K562 (cell line): ENCODE measurements around the gene NPTXR. TPM values are rescaled to one million over a fixed set of nuclear protein-coding genes. Genes with fewer than 3 reads are reported as not detected.

Experiments used
- ATF2 ChIP-seq: sonication (generic); formaldehyde crosslinking; IDR thresholded peaks from 2 replicates; pipeline ENCODE4 v1.8.1; 2022; ENCODE audit warnings: missing genetic modification reagents
- BRF1 ChIP-seq: IDR thresholded peaks from 3 replicates; pipeline ENCODE4 v1.6.1; 2011; ENCODE audit warnings: borderline replicate concordance, mild to moderate bottlenecking; ENCODE audit not compliant: insufficient read length; ENCODE audit errors: extremely low read depth
- CC2D1A ChIP-seq: fragments of 450-650 bp; IDR thresholded peaks from 2 replicates; pipeline ENCODE4 v1.6.1; 2017; ENCODE audit warnings: mild to moderate bottlenecking
- CREBBP ChIP-seq: IDR thresholded peaks from one replicate; pipeline ENCODE4 v1.6.1; 2012; ENCODE audit warnings: low read depth, mild to moderate bottlenecking, control low read depth, inconsistent platforms, low read length
- CXXC5 ChIP-seq: fragments of 250-450 bp; sonication (Bioruptor Pico); IDR thresholded peaks from 2 replicates; pipeline ENCODE4 v1.8.0; 2022; ENCODE audit warnings: inconsistent platforms, mild to moderate bottlenecking, moderate library complexity
- ERF ChIP-seq: fragments of 450-650 bp; formaldehyde crosslinking; IDR thresholded peaks from 2 replicates; pipeline ENCODE4 v1.4.0; 2020; ENCODE audit warnings: mild to moderate bottlenecking, mixed read lengths
- ETV1 ChIP-seq: fragments of 450-650 bp; conservative IDR thresholded peaks from 2 replicates; pipeline ENCODE4 v1.6.1; 2016; ENCODE audit warnings: missing genetic modification characterization, control low read depth, low read depth, missing compliant biosample characterization
- GATAD2A ChIP-seq: fragments of 450-650 bp; IDR thresholded peaks from 2 replicates; pipeline ENCODE4 v1.6.1; 2017
- MLLT1 ChIP-seq, 2 experiments: fragments of 450-650 bp; IDR thresholded peaks; 2 replicates each; pipeline ENCODE4 v1.6.1; 2016
- YY1 ChIP-seq, 3 experiments: IDR thresholded peaks; 2 replicates each; pipeline ENCODE4 v1.6.1; 2011; ENCODE audit warnings: low read length in 2 of 3, mild to moderate bottlenecking in 2 of 3, moderate library complexity in 2 of 3, borderline replicate concordance in 1 of 3, control low read depth in 1 of 3, low read depth in 1 of 3; ENCODE audit not compliant: insufficient read depth in 3 of 3, insufficient replicate concordance in 2 of 3, control insufficient read depth in 1 of 3, insufficient read length in 1 of 3; ENCODE audit errors: extremely low read depth in 1 of 3
- ZNF324 ChIP-seq: fragments of 250-450 bp; sonication (Bioruptor Pico); IDR thresholded peaks from 2 replicates; pipeline ENCODE4 v1.4.0; 2020; ENCODE audit warnings: mild to moderate bottlenecking
- ZNF431 ChIP-seq: sonication (generic); formaldehyde crosslinking; IDR thresholded peaks from 2 replicates; pipeline ENCODE4 v1.8.0; 2022; ENCODE audit warnings: mild to moderate bottlenecking, missing genetic modification reagents
- ZNF75A ChIP-seq: fragments of 450-650 bp; formaldehyde crosslinking; IDR thresholded peaks from 2 replicates; pipeline ENCODE4 v1.4.0; 2020; ENCODE audit warnings: mild to moderate bottlenecking
- ZNF830 ChIP-seq: fragments of 250-450 bp; sonication (Bioruptor Pico); IDR thresholded peaks from 2 replicates; pipeline ENCODE4 v1.5.0; 2021; ENCODE audit warnings: mild to moderate bottlenecking
- polyA plus RNA-seq, 8 experiments: library from polyadenylated mRNA; depleted of rRNA in 4 of 8; stranded (reverse) in 5 of 8; unstranded in 3 of 8; fragments of >200 nt; fragmentation: Nextera tagmentation in 2 of 8; fragmentation: Illumina TruSeq in 1 of 8; extraction: Ambion mirVana in 2 of 8; extraction: Trizol in 1 of 8; gene quantifications; 2 replicates each; pipeline versions ENCODE4 v1.2.1 to v1.2.3, GENCODE V29; 2011 to 2014; ENCODE audit warnings: inconsistent platforms in 1 of 8, missing spikeins in 1 of 8
- total RNA-seq, 7 experiments: library from RNA; depleted of rRNA in 6 of 7; stranded (reverse); fragments of >200 nt in 6 of 7; fragmentation: Illumina TruSeq in 2 of 7; extraction: Trizol in 2 of 7; gene quantifications; 2 replicates each; pipeline versions ENCODE4 v1.2.1 to v1.2.3, GENCODE V29; 2011 to 2021; ENCODE audit warnings: low replicate concordance in 1 of 7
- TF ChIP-seq, protein P1 (sequence below): fragments of 250-450 bp; sonication (Bioruptor Pico); IDR thresholded peaks from 2 replicates; pipeline ENCODE4 v1.4.0; 2020
- TF ChIP-seq, protein P2 (sequence below): IDR thresholded peaks from 2 replicates; pipeline ENCODE4 v1.6.1; 2011; ENCODE audit not compliant: insufficient read length; ENCODE audit errors: extremely low read depth
- TF ChIP-seq, protein P3 (sequence below): fragments of 450-650 bp; IDR thresholded peaks from 2 replicates; pipeline ENCODE4 v1.6.1; 2014; ENCODE audit warnings: low read depth, mild to moderate bottlenecking, moderate library complexity, borderline replicate concordance

The NPTXR gene
- total and polyA plus RNA-seq, 9 of the 15 experiments (the other 6 are each of a cell fraction or from before 2014, with no cell fraction given), result 0.01 to 3.1 (median 1.1) TPM

DNA sequence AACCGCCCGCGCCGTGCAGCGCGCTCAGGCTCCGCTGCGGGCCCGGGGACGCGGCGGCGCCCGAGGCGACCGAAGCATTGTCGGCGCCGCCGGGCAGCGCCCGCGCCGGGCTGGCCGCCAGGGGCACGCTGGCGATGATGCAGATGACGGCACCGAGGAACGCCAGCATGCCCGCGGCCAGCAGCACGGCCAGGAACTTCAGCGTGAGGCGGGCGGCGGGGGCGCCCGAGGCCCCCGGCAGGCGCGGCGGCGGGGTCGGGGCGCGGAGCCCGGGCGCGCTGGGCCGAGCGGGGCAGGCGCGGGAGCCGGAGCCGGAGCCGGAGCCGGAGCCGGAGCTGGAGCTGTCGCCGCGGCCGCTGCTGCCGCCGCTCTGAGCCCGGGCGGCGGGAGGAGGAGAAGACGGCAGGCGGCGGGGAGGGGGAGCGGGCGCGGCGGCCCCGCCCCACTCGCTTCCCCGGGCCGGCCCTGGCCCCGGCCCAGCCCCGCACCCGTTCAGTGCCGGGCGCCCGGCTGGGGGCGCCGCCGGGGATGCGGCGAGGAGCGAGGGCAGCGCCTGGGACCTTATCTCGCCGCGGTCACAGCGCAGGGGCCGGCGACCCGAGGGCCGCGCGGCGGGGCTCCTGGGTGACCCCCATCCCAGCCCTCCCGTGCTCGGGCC lies at the start of gene NPTXR (continued):
- TF ChIP-seq ATF2 (CRISPR knock-in tag), result no peak
- no peak for TF ChIP-seq ETV1 (tag)
- TF ChIP-seq GATAD2A, result no peak
- no peak for TF ChIP-seq ZNF75A (CRISPR knock-in tag)
- TF ChIP-seq, protein P1, sequence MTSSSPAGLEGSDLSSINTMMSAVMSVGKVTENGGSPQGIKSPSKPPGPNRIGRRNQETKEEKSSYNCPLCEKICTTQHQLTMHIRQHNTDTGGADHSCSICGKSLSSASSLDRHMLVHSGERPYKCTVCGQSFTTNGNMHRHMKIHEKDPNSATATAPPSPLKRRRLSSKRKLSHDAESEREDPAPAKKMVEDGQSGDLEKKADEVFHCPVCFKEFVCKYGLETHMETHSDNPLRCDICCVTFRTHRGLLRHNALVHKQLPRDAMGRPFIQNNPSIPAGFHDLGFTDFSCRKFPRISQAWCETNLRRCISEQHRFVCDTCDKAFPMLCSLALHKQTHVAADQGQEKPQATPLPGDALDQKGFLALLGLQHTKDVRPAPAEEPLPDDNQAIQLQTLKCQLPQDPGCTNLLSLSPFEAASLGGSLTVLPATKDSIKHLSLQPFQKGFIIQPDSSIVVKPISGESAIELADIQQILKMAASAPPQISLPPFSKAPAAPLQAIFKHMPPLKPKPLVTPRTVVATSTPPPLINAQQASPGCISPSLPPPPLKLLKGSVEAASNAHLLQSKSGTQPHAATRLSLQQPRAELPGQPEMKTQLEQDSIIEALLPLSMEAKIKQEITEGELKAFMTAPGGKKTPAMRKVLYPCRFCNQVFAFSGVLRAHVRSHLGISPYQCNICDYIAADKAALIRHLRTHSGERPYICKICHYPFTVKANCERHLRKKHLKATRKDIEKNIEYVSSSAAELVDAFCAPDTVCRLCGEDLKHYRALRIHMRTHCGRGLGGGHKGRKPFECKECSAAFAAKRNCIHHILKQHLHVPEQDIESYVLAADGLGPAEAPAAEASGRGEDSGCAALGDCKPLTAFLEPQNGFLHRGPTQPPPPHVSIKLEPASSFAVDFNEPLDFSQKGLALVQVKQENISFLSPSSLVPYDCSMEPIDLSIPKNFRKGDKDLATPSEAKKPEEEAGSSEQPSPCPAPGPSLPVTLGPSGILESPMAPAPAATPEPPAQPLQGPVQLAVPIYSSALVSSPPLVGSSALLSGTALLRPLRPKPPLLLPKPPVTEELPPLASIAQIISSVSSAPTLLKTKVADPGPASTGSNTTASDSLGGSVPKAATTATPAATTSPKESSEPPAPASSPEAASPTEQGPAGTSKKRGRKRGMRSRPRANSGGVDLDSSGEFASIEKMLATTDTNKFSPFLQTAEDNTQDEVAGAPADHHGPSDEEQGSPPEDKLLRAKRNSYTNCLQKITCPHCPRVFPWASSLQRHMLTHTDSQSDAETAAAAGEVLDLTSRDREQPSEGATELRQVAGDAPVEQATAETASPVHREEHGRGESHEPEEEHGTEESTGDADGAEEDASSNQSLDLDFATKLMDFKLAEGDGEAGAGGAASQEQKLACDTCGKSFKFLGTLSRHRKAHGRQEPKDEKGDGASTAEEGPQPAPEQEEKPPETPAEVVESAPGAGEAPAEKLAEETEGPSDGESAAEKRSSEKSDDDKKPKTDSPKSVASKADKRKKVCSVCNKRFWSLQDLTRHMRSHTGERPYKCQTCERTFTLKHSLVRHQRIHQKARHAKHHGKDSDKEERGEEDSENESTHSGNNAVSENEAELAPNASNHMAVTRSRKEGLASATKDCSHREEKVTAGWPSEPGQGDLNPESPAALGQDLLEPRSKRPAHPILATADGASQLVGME, result no peak
- no peak for TF ChIP-seq CC2D1A
- TF ChIP-seq MLLT1 (IDR thresholded peaks at IDR 0.05), result no peak
- TF ChIP-seq, protein P2, sequence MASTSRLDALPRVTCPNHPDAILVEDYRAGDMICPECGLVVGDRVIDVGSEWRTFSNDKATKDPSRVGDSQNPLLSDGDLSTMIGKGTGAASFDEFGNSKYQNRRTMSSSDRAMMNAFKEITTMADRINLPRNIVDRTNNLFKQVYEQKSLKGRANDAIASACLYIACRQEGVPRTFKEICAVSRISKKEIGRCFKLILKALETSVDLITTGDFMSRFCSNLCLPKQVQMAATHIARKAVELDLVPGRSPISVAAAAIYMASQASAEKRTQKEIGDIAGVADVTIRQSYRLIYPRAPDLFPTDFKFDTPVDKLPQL, result no peak
- no peak for TF ChIP-seq ZNF431
- TF ChIP-seq ERF, result no peak
- TF ChIP-seq CREBBP, result no peak
- TF ChIP-seq, protein P3, sequence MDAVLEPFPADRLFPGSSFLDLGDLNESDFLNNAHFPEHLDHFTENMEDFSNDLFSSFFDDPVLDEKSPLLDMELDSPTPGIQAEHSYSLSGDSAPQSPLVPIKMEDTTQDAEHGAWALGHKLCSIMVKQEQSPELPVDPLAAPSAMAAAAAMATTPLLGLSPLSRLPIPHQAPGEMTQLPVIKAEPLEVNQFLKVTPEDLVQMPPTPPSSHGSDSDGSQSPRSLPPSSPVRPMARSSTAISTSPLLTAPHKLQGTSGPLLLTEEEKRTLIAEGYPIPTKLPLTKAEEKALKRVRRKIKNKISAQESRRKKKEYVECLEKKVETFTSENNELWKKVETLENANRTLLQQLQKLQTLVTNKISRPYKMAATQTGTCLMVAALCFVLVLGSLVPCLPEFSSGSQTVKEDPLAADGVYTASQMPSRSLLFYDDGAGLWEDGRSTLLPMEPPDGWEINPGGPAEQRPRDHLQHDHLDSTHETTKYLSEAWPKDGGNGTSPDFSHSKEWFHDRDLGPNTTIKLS, result no peak
- no peak for TF ChIP-seq ZNF324 (CRISPR knock-in tag)
- no peak for TF ChIP-seq BRF1
- peak in 2 of 3 experiments; percentile 28 to 75 for TF ChIP-seq YY1 (IDR thresholded peaks at IDR 0.05; ENCODE audit: borderline replicate concordance in 1 of 3, control insufficient read depth in 1 of 3, extremely low read depth in 1 of 3, insufficient read depth in 3 of 3, insufficient read length in 1 of 3, insufficient replicate concordance in 2 of 3, low read depth in 1 of 3, low read length in 2 of 3)
- no peak for TF ChIP-seq ZNF830 (CRISPR knock-in tag)
- TF ChIP-seq CXXC5 (CRISPR knock-in tag), result peak; percentile 75
